KOPT-K1 (cell line): Measurements from ENCODE around the gene CYB5A.
"Not testable (repeated sequence)": the region's sequence is repeated elsewhere in the genome, so short reads cannot be mapped to it uniquely, and the experiment has no call there.

Experiments
- H3K27ac ChIP-seq: fragments of 200-600 bp; sonication (generic); 2 replicates; pipeline ENCODE4 v1.5.1; 2016; ENCODE audit warnings: antibody characterized with exemption, mild to moderate bottlenecking, low read depth, low read length; ENCODE audit not compliant: poor library complexity, severe bottlenecking
- H3K36me3 ChIP-seq: fragments of 200-600 bp; sonication (generic); 2 replicates; pipeline ENCODE4 v1.5.1; 2017; ENCODE audit warnings: antibody characterized with exemption, mild to moderate bottlenecking, low read length, moderate library complexity; ENCODE audit not compliant: insufficient read depth
- H3K9me3 ChIP-seq: fragments of 200-600 bp; sonication (generic); 2 replicates; pipeline ENCODE4 v1.5.1; 2017; ENCODE audit warnings: antibody characterized with exemption, low read length, mild to moderate bottlenecking; ENCODE audit not compliant: insufficient read depth, poor library complexity, severe bottlenecking

Gene CYB5A

GRCh38 chr18:74291771-74292540, at the start of gene CYB5A:
CYB5A (minus strand) TSS chr18:74291963; CDS start chr18:74291875, 88 bp downstream.
- Histone ChIP-seq H3K36me3 (no peaks in the 10 kb centered on the region), H3K27ac (no peak within 1 kb of the TSS), H3K9me3 (peaks cover 12% of the 10 kb centered on the region)

GRCh38 chr18:74337912-74338309, 46.1 kb upstream of the CYB5A start:
- Histone ChIP-seq H3K27ac (no peak overlapping the region), H3K36me3 (no peaks in the 10 kb centered on the region), H3K9me3 (no peaks in the 10 kb centered on the region)

GRCh38 chr18:74337155-74337911, 45.6 kb upstream of the CYB5A start:
- no peaks in the 10 kb centered on the region for H3K9me3 ChIP-seq
- H3K36me3 ChIP-seq: no peaks in the 10 kb centered on the region
- H3K27ac ChIP-seq: no peak overlapping the region

- H3K36me3 ChIP-seq: no peaks in the 10 kb centered on the region
- H3K27ac ChIP-seq: no peak overlapping the region
- no peaks in the 10 kb centered on the region for H3K9me3 ChIP-seq
These were observed 44.9 kb upstream of the CYB5A start for GRCh38 chr18:74336656-74337055.

GRCh38 chr18:74334242-74334893, 42.6 kb upstream of the CYB5A start:
- Histone ChIP-seq H3K9me3 (no peaks in the 10 kb centered on the region), H3K36me3 (no peaks in the 10 kb centered on the region), H3K27ac (no peak overlapping the region)

- Histone ChIP-seq H3K36me3 (no peaks in the 10 kb centered on the region), H3K27ac (no peak overlapping the region), H3K9me3 (no peaks in the 10 kb centered on the region)
These were observed 41.3 kb upstream of the CYB5A start for GRCh38 chr18:74333091-74333490.

- H3K36me3 ChIP-seq: no peaks in the 10 kb centered on the region
- no peak overlapping the region for H3K27ac ChIP-seq
These were observed 39.6 kb upstream of the CYB5A start for GRCh38 chr18:74331404-74331803.

GRCh38 chr18:74329688-74330205, 38.0 kb upstream of the CYB5A start:
- no peaks in the 10 kb centered on the region for H3K9me3 ChIP-seq
- no peaks in the 10 kb centered on the region for H3K36me3 ChIP-seq
- H3K27ac ChIP-seq: no peak overlapping the region

More at GRCh38 chr18:74331404-74331803, 39.6 kb upstream of the CYB5A start:
- no peaks in the 10 kb centered on the region for H3K9me3 ChIP-seq

- Histone ChIP-seq H3K9me3 (no peaks in the 10 kb centered on the region), H3K36me3 (no peaks in the 10 kb centered on the region), H3K27ac (no peak overlapping the region)
These were observed 36.4 kb upstream of the CYB5A start for GRCh38 chr18:74328206-74328605.

GRCh38 chr18:74326791-74327190, 35.0 kb upstream of the CYB5A start:
- not testable (repeated sequence) for H3K36me3 ChIP-seq, H3K9me3 ChIP-seq, H3K27ac ChIP-seq

- H3K27ac ChIP-seq: no peak overlapping the region
- no peaks in the 10 kb centered on the region for H3K9me3 ChIP-seq
- no peaks in the 10 kb centered on the region for H3K36me3 ChIP-seq
These were observed 34.5 kb upstream of the CYB5A start for GRCh38 chr18:74326231-74326630.

GRCh38 chr18:74316257-74317170, 24.8 kb upstream of the CYB5A start:
- no peak overlapping the region for H3K27ac ChIP-seq
- H3K9me3 ChIP-seq: no peaks in the 10 kb centered on the region
- H3K36me3 ChIP-seq: no peaks in the 10 kb centered on the region

GRCh38 chr18:74315464-74316256, 23.9 kb upstream of the CYB5A start, which contains the start of gene C18orf63:
C18orf63 (plus strand) TSS chr18:74315839; CDS start chr18:74317866, 2,027 bp downstream.
- Histone ChIP-seq H3K27ac (no peak within 1 kb of the TSS), H3K36me3 (no peaks in the 10 kb centered on the region), H3K9me3 (no peaks in the 10 kb centered on the region)
